Endodermal cell (in vitro differentiated cells): ENCODE measurements around the gene ROBO4. TPM values are rescaled to one million over a fixed set of nuclear protein-coding genes. Genes with fewer than 3 reads are reported as not detected.
A peak's percentile ranks its signal among the peaks of the same experiment; 100 is the strongest.

ENCODE experiments used
- DNase-seq: peaks from one replicate; pipeline ENCODE4 v3.0.0-alpha.2; 2017
- H3K27ac ChIP-seq: 2 replicates; pipeline ENCODE4 v1.5.1; 2013; ENCODE audit warnings: mild to moderate bottlenecking, low read depth, low read length, moderate library complexity
- H3K27me3 ChIP-seq: 2 replicates; pipeline ENCODE4 v1.6.1; 2013; ENCODE audit warnings: mild to moderate bottlenecking, low read length, moderate library complexity; ENCODE audit not compliant: insufficient read depth, control insufficient read depth, poor library complexity, severe bottlenecking
- H3K36me3 ChIP-seq: 2 replicates; pipeline ENCODE4 v1.7.0; 2013; ENCODE audit warnings: mild to moderate bottlenecking, low read length, moderate library complexity; ENCODE audit not compliant: control insufficient read depth, insufficient read depth
- H3K4me1 ChIP-seq: one replicate; pipeline ENCODE4 v1.7.0; 2013; ENCODE audit warnings: low read length; ENCODE audit not compliant: control insufficient read depth, insufficient read depth
- H3K4me3 ChIP-seq: 2 replicates; pipeline ENCODE4 v1.5.1; 2013; ENCODE audit warnings: mild to moderate bottlenecking, low read length, moderate library complexity
- H3K9ac ChIP-seq: 2 replicates; pipeline ENCODE4 v1.6.1; 2013; ENCODE audit warnings: mild to moderate bottlenecking, low read length, moderate library complexity; ENCODE audit not compliant: poor library complexity, severe bottlenecking; ENCODE audit errors: extremely low read depth
- H3K9me3 ChIP-seq: 2 replicates; pipeline ENCODE4 v1.6.1; 2013; ENCODE audit warnings: mild to moderate bottlenecking, low read length, moderate library complexity; ENCODE audit not compliant: control insufficient read depth
- H3K27ac Mint-ChIP-seq: 2 replicates; pipeline ENCODE4 v1.8.0; 2020; ENCODE audit warnings: mixed read lengths
- H3K27me3 Mint-ChIP-seq: 2 replicates; pipeline ENCODE4 v1.8.0; 2021; ENCODE audit warnings: mild to moderate bottlenecking, mixed read lengths; ENCODE audit not compliant: insufficient read depth
- H3K36me3 Mint-ChIP-seq: 2 replicates; pipeline ENCODE4 v1.8.0; 2020; ENCODE audit warnings: low read depth, mixed read lengths
- H3K4me1 Mint-ChIP-seq: 2 replicates; pipeline ENCODE4 v1.8.0; 2020; ENCODE audit warnings: mixed read lengths
- H3K4me3 Mint-ChIP-seq: 2 replicates; pipeline ENCODE4 v1.8.0; 2020; ENCODE audit warnings: mild to moderate bottlenecking, moderate library complexity, mixed read lengths
- H3K9me3 Mint-ChIP-seq: 2 replicates; pipeline ENCODE4 v1.8.0; 2020; ENCODE audit warnings: mild to moderate bottlenecking, mixed read lengths
- CTCF ChIP-seq: fragments of 200-600 bp; sonication (generic); conservative IDR thresholded peaks from 2 replicates; pipeline ENCODE4 v1.5.0; 2021; ENCODE audit warnings: antibody characterized with exemption, mild to moderate bottlenecking
- WGBS, 2 experiments: methylation state at CpG; one replicate each; pipeline versions ENCODE4 v1.1.5 to v1.1.7; 2013; ENCODE audit warnings: missing lambda C conversion rate in 2 of 2, mixed read lengths in 1 of 2; ENCODE audit not compliant: insufficient coverage in 1 of 2, insufficient read length in 1 of 2; 5-methylcytosine and 5-hydroxymethylcytosine counted together
- total RNA-seq, 2 donors: library from RNA; stranded (reverse); fragmentation: NEBNext Ultra II Directional in 1 of 2; extraction: Animal tissue kit (Norgen Biotek cat#: 25700) in 1 of 2; gene quantifications; 2 replicates in 1 of 2; 3 replicates in 1 of 2; pipeline ENCODE4 v1.2.1, GENCODE V29; 2021

The ROBO4 gene
- total RNA-seq, 2 donors from 2014 or later = 0.59 TPM; not detected in 1

- Histone ChIP-seq H3K4me1 (no peaks in the 10 kb centered on the region), H3K36me3 (no peaks in the 10 kb centered on the region), H3K9ac (no peak overlapping the region), H3K27ac (no peak overlapping the region), H3K27me3 (peaks cover 88% of the 10 kb centered on the region), H3K4me3 (no peak overlapping the region), H3K9me3 (no peaks in the 10 kb centered on the region)
- no peak for DNase-seq
- Mint-ChIP-seq H3K9me3 (no peaks in the 10 kb centered on the region), H3K4me3 (no peak overlapping the region), H3K36me3 (no peaks in the 10 kb centered on the region), H3K4me1 (peaks cover 11% of the 10 kb centered on the region), H3K27ac (no peak overlapping the region), H3K27me3 (peaks cover 25% of the 10 kb centered on the region)
- no peak for TF ChIP-seq CTCF
- WGBS, 2 experiments = 60 to 71% methylated on average over 1 of the region's 1 CpG
Observed at GRCh38 chr11:124840666-124841065, 57.0 kb downstream of the ROBO4 start.

DNA sequence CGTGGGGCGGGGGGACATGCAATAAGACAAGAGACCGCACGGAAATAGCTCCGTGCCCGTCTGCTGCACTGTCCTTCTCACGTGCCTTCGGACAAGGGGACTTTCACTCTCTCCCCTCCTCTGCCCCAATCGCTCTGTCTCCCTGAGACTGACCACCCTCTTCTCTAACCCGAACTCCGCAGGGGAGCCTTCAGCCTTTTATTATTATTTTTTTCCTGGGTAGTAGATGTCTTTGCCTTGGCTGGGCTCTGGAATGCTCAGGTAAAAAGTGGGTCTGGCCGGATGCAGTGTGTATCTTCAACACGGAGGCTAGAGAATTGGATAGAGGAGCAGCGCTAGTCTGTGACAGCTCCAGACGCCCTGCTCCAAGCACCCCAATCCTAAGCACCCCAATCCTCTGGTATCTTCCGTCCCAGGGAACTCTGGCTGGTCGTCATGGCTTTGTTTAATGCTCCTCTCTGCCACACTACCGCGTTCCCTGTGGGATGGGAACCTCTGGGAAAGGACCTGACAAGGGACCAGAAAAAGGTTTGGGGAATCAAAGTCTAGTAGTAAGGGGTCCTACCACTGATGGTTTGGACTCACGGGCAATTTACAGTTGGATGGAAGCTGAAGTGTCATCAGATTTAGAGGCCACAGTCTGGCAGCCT lies 57.6 kb downstream of the ROBO4 start:
- H3K9ac ChIP-seq = no peak overlapping the region
- peak overlapping the region; percentile 47 for H3K4me3 Mint-ChIP-seq

GRCh38 chr11:124839128-124839971 lies 58.3 kb downstream of the ROBO4 start:
- 1 to 2% methylated on average over 17 to 87 of the region's 87 CpGs for WGBS, 2 experiments
- Mint-ChIP-seq H3K9me3 (no peaks in the 10 kb centered on the region), H3K27me3 (peaks cover 36% of the 10 kb centered on the region), H3K4me1 (peaks cover 11% of the 10 kb centered on the region), H3K36me3 (no peaks in the 10 kb centered on the region), H3K4me3 (peak overlapping the region; percentile 47), H3K27ac (no peak overlapping the region)
- H3K4me1 ChIP-seq = no peaks in the 10 kb centered on the region
- peak; percentile 72 for DNase-seq
- H3K27me3 ChIP-seq = peaks cover 75% of the 10 kb centered on the region
- no peaks in the 10 kb centered on the region for H3K9me3 ChIP-seq
- no peak overlapping the region for H3K9ac ChIP-seq
- peak overlapping the region; percentile 61 for H3K4me3 ChIP-seq
- no peak for TF ChIP-seq CTCF
- peak overlapping the region; percentile 71 for H3K27ac ChIP-seq
- H3K36me3 ChIP-seq = no peaks in the 10 kb centered on the region

More for the DNA sequence above, 57.6 kb downstream of the ROBO4 start:
- Histone ChIP-seq H3K4me3 (peak overlapping the region; percentile 61), H3K27me3 (peaks cover 82% of the 10 kb centered on the region), H3K36me3 (no peaks in the 10 kb centered on the region), H3K4me1 (no peaks in the 10 kb centered on the region), H3K9me3 (no peaks in the 10 kb centered on the region), H3K27ac (peak overlapping the region; percentile 71)
- H3K27me3 Mint-ChIP-seq = peaks cover 30% of the 10 kb centered on the region
- TF ChIP-seq CTCF = no peak
- DNase-seq = no peak
- H3K9me3 Mint-ChIP-seq = no peaks in the 10 kb centered on the region
- 4 to 13% methylated on average over 3 to 20 of the region's 20 CpGs for whole genome bisulfite sequencing, 2 experiments
- peaks cover 11% of the 10 kb centered on the region for H3K4me1 Mint-ChIP-seq
- no peaks in the 10 kb centered on the region for H3K36me3 Mint-ChIP-seq
- H3K27ac Mint-ChIP-seq = no peak overlapping the region
